ENCODE data around the gene TRIM72. TPM values are rescaled to one million over a fixed set of nuclear protein-coding genes. Genes with fewer than 3 reads are reported as not detected.

The TRIM72 gene
- polyA plus RNA-seq, 3 donors: 0.04 TPM; not detected in 2

GRCh38 chr16:31179747-31180459 is 34.0 kb upstream of the TRIM72 start, which contains the start of gene FUS:
Gene FUS (plus strand): TSS chr16:31180139. CDS start chr16:31180215, 76 bp downstream.
- Histone ChIP-seq H3K4me2 (replicated peaks; ENCODE audit: extremely low read depth, low read length, poor library complexity, severe bottlenecking) (peak within 1 kb of the TSS; percentile 99), H3K4me3 (replicated peaks in 1 of 3; ENCODE audit: low read depth in 2 of 3, low read length in 3 of 3) (peak within 1 kb of the TSS; percentile 71 to 98 (median 95)), H2AFZ (ENCODE audit: insufficient read depth, low read depth, low read length, poor library complexity, severe bottlenecking) (peak within 1 kb of the TSS; percentile 94), H3K27ac (ENCODE audit: low read depth in 1 of 2, low read length in 2 of 2) (peak within 1 kb of the TSS; percentile 88 to 95), H4K20me1 (ENCODE audit: insufficient read depth, low read length) (peaks cover 49% of the 10 kb centered on the region), H3K9me3 (replicated peaks in 1 of 2; ENCODE audit: control insufficient read depth in 1 of 2, insufficient read depth in 1 of 2, low read length in 2 of 2) (no peaks in the 10 kb centered on the region), H3K36me3 (replicated peaks in 1 of 2; ENCODE audit: control insufficient read depth in 1 of 2, insufficient read depth in 2 of 2, low read length in 2 of 2) (peaks cover 26 to 28% of the 10 kb centered on the region in 2 donors), H3K9ac (ENCODE audit: insufficient read depth, low read length, poor library complexity, severe bottlenecking) (peak within 1 kb of the TSS; percentile 89), H3K4me1 (ENCODE audit: control insufficient read depth in 1 of 2, insufficient read depth in 2 of 2, low read length in 2 of 2) (peaks cover 36 to 46% of the 10 kb centered on the region in 2 donors), H3K27me3 (ENCODE audit: control insufficient read depth in 2 of 2, insufficient read depth in 2 of 2, low read length in 2 of 2) (no peaks in the 10 kb centered on the region), H3K79me2 (ENCODE audit: insufficient read depth, low read length) (peaks cover 61% of the 10 kb centered on the region)
- TF ChIP-seq CTCF (IDR thresholded peaks at IDR 0.05): no peak
- H3K4me1 Mint-ChIP-seq: peaks cover 49% of the 10 kb centered on the region
- peak within 1 kb of the TSS; percentile 97 to 100 (median 99) for H3K27ac Mint-ChIP-seq
- H3K9me3 Mint-ChIP-seq: peaks cover 0 to 3% (median 0%) of the 10 kb centered on the region in 7 donors
- peak within 1 kb of the TSS; percentile 93 to 94 for H3K4me3 Mint-ChIP-seq
- peaks cover 28 to 29% of the 10 kb centered on the region in 2 donors for H3K36me3 Mint-ChIP-seq
- WGBS (ENCODE audit: insufficient coverage): under 1% methylated on average over 65 of the region's 69 CpGs
- peak; percentile 91 to 96 (median 94) for DNase-seq
- intact Hi-C loops (cut with micrococcal nuclease): loop anchor here (2.0 to 10.0 kb wide), 3 partner anchors 67 to 265 kb away; partner anchors contain the start of genes ITGAX (in 1 of the 2) and ZNF843 (in 1 of the 2)
- peaks cover 2 to 6% (median 4%) of the 10 kb centered on the region in 3 donors for H3K27me3 Mint-ChIP-seq (ENCODE audit: low read depth in 3 of 3)

GRCh38 chr16:31181102-31181830 is 32.7 kb upstream of the TRIM72 start:
- H3K9me3 ChIP-seq (replicated peaks in 1 of 2; ENCODE audit: control insufficient read depth in 1 of 2, insufficient read depth in 1 of 2, low read length in 2 of 2): no peaks in the 10 kb centered on the region
- 5% methylated on average over 24 of the region's 31 CpGs for WGBS (ENCODE audit: insufficient coverage)
- DNase-seq: peak in 1 of 3 donors; percentile 39
- H3K36me3 ChIP-seq (replicated peaks in 1 of 2; ENCODE audit: control insufficient read depth in 1 of 2, insufficient read depth in 2 of 2, low read length in 2 of 2): peaks cover 33 to 42% of the 10 kb centered on the region in 2 donors
- H3K4me1 ChIP-seq (ENCODE audit: control insufficient read depth in 1 of 2, insufficient read depth in 2 of 2, low read length in 2 of 2): peaks cover 50 to 60% of the 10 kb centered on the region in 2 donors
- H3K4me2 ChIP-seq (replicated peaks; ENCODE audit: extremely low read depth, low read length, poor library complexity, severe bottlenecking): peak overlapping the region; percentile 99
- H3K27me3 Mint-ChIP-seq (ENCODE audit: low read depth in 3 of 3): peaks cover under 1 to 4% (median 2%) of the 10 kb centered on the region in 3 donors
- H3K9ac ChIP-seq (ENCODE audit: insufficient read depth, low read length, poor library complexity, severe bottlenecking): peak overlapping the region; percentile 89
- peak overlapping the region; percentile 88 to 95 for H3K27ac ChIP-seq (ENCODE audit: low read depth in 1 of 2, low read length in 2 of 2)
- peaks cover 62% of the 10 kb centered on the region for H3K4me1 Mint-ChIP-seq
- H3K4me3 Mint-ChIP-seq: peak overlapping the region; percentile 93 to 94
- H2AFZ ChIP-seq (ENCODE audit: insufficient read depth, low read depth, low read length, poor library complexity, severe bottlenecking): no peak overlapping the region
- peaks cover 0 to 3% (median 0%) of the 10 kb centered on the region in 7 donors for H3K9me3 Mint-ChIP-seq
- TF ChIP-seq CTCF (IDR thresholded peaks at IDR 0.05): no peak
- H3K27ac Mint-ChIP-seq: peak overlapping the region; percentile 91 to 100 (median 99)
- peaks cover 40 to 43% of the 10 kb centered on the region in 2 donors for H3K36me3 Mint-ChIP-seq
- peaks cover 66% of the 10 kb centered on the region for H3K79me2 ChIP-seq (ENCODE audit: insufficient read depth, low read length)
- peaks cover 63% of the 10 kb centered on the region for H4K20me1 ChIP-seq (ENCODE audit: insufficient read depth, low read length)
- no peaks in the 10 kb centered on the region for H3K27me3 ChIP-seq (ENCODE audit: control insufficient read depth in 2 of 2, insufficient read depth in 2 of 2, low read length in 2 of 2)
- intact Hi-C loops (cut with micrococcal nuclease): loop anchor here in 1 of 2 donors (2.0 to 5.0 kb wide), 2 partner anchors 68 to 176 kb away; partner anchors contain the start of gene ITGAX
- peak overlapping the region; percentile 71 to 98 (median 95) for H3K4me3 ChIP-seq (replicated peaks in 1 of 3; ENCODE audit: low read depth in 2 of 3, low read length in 3 of 3)
